GM20000 (cell line): ENCODE data around the gene CASP9.

Source experiments
- DNase-seq: peaks from one replicate; pipeline ENCODE4 v3.0.0; 2012; ENCODE audit warnings: low spot score
- CTCF ChIP-seq: IDR thresholded peaks from 2 replicates; pipeline ENCODE4 v1.5.1; 2012; ENCODE audit warnings: mild to moderate bottlenecking, control low read depth; ENCODE audit errors: extremely low read depth, missing control alignments

CASP9 gene

GRCh38 chr1:15513919-15514318, 10.1 kb downstream of the CASP9 start:
- no peak for TF ChIP-seq CTCF
- DNase-seq, result no peak

DNA sequence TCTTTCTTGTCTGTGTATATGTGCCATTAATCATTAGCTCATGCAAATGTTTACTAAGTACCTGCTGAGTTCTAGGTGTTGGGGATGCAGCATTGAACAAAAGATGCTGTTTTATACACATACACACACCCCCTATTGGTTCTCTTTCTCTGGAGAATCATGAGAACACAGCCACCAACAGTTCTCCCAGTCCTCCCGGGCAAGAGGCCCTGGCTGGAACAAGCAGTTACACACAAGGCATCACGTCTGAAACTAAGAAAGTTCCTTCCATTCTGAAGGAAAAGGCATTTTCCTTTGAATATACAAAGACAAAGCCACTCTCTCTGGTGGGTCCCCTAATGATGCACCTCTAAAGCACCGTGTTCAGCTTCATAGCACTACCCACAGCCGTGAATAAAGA, 10.8 kb downstream of the CASP9 start:
- no peak for DNase-seq
- TF ChIP-seq CTCF, result no peak

DNA sequence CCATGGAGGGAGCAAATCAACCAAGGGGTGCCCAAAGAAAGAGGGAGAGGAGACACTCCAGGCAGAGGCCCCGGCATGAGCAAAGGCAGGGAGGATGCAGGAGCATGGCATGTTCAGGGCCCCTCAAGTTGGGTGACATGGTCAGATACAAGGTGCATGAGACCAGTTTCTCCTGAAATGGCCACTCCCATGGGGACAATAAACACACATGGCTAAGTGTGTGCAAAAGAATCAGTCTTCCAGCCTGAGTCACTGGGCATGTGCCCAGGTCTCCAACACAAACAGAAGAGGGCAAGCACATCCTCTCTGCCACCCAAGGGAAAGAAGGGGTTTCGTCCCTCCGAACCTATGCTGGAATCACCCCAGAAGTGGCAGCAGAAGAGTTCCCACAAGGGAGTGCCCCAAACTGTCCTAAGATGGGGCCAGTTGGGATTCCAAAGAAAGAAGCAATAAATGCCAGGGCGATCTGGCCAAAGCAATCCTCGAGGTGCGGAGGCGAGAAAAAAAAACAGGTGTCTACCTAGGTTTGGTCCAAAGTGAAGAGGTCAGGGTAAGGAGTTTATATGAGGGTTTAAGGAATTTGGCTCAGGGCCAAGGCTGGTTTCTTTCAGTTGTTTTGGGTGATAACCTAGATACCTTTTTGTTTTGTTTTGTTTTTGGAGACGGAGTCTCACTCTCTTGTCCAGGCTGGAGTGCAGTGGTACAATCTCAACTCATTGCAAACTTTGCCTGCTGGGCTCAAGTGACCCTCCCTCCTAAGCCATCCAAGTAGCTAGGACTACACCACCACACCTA, 13.2 kb downstream of the CASP9 start:
- DNase-seq, result no peak
- no peak for TF ChIP-seq CTCF

DNA sequence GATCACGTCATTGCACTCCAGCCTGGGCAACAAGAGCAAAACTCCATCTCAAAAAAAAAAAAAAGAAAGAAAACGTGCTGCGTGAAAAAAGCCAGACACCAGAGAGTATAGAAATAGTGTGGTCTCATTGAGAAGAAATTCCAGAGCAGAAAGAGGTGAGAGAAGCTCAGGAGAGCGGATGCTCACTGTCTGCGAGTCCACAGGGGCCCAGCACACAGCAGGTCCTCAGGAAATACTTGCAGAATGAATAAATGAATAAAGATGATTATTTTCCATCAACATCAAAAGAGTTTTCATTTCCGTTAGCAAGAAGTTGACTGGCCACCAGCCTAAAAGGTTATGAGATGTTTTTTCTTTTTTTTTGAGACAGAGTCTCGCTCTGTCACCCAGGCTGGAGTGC, 14.4 kb downstream of the CASP9 start:
- TF ChIP-seq CTCF, result no peak
- no peak for DNase-seq

DNA sequence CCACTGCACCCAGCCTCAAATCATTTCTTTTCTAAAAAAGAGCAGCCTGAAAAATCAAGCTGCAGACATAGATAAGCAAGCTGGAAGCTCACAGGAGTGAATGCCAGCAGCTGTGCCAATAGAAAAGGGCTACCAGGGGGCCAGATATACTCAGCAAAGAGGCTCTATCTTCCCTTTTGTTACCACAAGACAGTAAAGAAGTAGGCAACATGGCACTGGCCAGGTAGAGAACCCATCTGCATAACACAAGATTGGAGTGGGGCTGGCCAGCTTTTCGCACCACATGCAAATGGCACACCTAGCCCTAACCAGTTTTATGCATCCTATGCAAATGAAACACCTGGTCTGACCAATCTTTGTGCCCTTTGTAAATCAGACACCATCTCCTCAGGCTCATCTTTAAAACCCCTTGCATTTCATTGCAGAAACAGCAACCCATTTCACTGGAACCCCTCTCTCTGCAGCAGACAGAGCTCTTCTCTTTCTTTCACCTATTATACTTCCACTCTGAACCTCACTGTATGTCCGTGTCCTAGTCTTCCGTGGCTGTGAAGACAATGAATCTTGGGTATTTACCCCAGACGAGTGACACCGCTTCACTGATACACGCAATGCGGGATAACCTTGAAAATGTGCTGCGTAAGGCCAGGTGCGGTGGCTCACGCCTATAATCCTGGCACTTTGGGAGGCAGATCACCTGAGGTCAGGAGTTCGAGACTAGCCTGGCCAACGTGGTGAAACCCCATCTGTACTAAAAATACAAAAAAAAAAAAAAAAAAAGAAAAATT, 15.1 kb downstream of the CASP9 start:
- no peak for TF ChIP-seq CTCF

GRCh38 chr1:15507278-15507677, 16.7 kb downstream of the CASP9 start:
- no peak for TF ChIP-seq CTCF
- DNase-seq, result no peak

More for the DNA sequence above, 15.1 kb downstream of the CASP9 start:
- DNase-seq, result no peak

GRCh38 chr1:15506831-15507230, 17.2 kb downstream of the CASP9 start:
- TF ChIP-seq CTCF, result no peak
- no peak for DNase-seq
